GM19395 (cell line): ENCODE data around the gene EPHA10.

Source experiments
- ATAC-seq: cut with Tn5 transposase; IDR thresholded peaks from one replicate; pipeline ENCODE4 v1.9.1; 2021; ENCODE audit warnings: mild to moderate bottlenecking, moderate library complexity; ENCODE audit not compliant: unreplicated experiment

EPHA10 gene

DNA sequence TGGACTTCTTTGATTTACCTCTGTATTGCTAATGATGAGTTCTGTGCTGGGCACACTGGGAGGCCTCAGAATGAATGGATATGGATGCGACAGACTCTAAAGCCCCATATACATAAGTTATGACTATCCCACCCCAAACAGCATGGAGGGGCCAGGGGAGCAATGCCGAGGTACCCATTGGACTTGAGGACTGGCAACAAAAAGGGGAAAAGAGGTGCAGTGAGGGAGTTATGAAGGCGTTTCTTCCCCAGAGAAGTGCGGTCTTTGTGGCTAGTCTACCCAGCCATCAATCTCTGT lies 87.8 kb downstream of the EPHA10 start:
- ATAC-seq: no peak

- ATAC-seq: no peak
These were observed 88.4 kb downstream of the EPHA10 start for GRCh38 chr1:37676281-37677142.

DNA sequence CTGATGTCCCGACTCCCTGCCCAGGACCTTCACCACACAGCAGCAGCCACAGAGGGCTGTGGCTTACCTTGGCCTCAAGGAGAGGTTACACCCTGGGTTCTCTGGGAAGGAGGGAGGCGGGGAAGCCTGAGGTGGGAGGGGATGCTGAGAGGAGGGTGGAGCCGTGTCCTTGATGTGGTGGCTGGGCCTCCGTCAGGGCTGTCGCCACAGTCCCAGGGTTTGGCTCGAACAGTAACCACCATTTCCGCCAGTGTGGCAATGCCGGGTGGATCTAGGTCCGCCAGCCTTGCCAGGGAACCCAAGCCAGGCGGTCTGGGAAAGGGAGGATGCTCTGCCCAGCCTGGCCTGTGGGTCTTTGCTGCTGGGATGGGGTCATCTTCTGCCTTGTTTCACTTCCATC lies 91.0 kb downstream of the EPHA10 start:
- no peak for ATAC-seq

DNA sequence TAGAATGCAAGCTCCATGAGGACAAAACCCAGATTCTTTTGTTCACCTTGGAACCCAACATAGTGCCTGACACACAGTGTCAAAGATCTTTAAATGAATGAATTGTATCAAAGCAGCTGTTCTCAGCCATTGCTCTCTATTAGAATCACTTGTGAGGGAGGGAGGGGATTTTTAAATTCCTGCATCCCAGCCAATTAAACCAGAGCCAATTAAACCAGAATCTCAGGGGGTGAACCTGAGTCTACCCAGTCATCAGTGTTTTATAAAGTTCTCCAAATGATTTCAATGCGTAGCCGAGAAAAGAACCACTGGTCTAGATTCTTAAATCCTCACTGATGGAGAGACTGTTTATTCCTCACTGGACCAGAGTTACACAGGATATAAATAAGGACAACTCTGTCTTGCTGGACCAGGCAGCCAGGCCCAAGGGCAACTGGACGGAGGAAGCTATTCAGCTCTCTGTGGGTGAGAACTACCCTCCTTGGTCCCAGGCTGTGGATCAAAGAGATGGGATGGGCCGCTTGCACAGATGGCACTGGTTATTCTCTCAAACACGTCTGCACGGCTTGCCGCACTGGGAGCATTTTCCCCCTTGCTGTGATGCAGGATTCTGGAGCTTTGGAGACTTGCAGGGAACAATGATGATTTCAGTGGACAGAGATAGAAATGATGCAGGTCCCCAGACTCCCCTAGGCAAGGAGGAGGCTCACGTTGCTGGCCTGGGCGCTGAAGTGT lies 92.6 kb downstream of the EPHA10 start:
- ATAC-seq: no peak

DNA sequence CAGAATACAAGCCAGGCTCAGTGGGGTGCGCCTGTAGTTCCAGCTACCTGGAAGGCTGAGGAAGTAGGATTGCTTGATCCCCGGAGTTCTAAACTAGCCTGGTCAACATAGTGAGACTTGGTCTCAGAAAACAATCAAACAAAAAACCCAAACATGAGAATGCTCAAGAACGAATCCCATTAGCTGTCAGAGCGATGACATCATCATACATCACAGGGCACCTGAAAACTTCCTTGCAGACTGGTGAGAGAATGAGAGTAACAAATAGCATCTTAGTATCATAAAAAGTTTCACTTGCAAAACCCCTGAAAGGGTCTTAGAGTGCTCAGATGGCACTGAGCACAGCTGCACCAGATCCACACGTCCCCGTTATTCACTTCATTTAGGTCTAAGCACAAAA lies 93.7 kb downstream of the EPHA10 start:
- ATAC-seq: no peak

DNA sequence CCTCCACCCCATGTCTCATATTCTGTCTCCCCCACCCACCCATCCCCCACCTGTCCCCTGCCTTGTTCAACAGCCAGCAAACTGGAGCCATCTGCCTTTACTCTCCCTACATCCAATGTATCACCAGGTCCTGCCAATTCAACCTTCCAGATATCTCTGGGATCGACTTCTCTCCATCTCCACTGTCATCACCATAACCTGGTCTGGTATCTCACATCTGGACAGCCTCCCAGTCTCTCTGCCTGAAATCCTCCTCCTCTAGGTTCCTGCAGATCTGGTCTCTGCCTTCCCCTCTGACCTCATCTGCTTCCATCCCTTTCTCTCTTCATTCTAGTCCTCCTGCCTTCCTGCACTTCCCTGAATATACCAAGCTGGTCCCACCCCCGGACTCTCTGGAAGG lies 94.8 kb downstream of the EPHA10 start:
- no peak for ATAC-seq

- ATAC-seq: no peak
These were observed 97.8 kb downstream of the EPHA10 start for GRCh38 chr1:37667023-37667671.

DNA sequence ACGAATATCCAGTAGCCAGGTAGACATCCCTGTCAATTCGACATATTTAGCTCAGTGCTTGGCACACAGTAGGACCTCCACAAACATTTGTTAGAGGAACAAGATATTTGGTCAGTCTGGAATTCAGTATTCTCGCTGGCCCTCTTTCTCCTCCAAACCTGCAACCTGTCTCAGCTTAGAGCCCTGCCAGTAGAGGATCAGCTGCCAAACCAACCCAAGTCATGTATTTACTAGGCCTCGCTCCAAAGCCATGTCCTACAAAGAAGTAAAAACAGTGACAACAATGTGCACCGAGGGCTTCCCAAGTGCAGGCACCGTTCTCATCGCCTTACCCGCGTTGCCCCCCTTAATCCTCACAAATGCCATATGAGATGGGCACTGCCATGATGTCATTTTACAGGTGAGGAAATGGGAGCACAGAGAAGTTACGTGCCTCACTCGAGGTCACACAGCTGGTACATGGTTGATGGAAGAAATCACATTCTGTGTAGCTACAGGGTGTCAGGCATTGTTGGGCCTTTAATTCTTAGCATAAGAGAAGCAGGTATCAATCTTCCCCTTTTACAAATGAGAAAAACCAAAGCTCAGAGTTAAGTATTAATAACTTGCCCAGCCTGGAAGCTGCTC lies 98.6 kb downstream of the EPHA10 start:
- ATAC-seq: no peak
